B cell (primary cell): ENCODE results near the gene SCAMP4. TPM values are rescaled to one million over a fixed set of nuclear protein-coding genes. Genes with fewer than 3 reads are reported as not detected.

Experiments
- ATAC-seq: fragments of 200-7000 bp; cut with Tn5 transposase; one replicate; pipeline ENCODE4 v1.10.0; 2021; ENCODE audit warnings: low read depth, mild to moderate bottlenecking, moderate number of reproducible peaks, moderate library complexity
- CTCF ChIA-PET: fragments of 350-600 bp; sonication (Branson Sonifier 250); formaldehyde crosslinking; loops from one replicate; lab custom pipeline; 2021; ENCODE audit warnings: antibody characterized with exemption, inconsistent platforms; lab: Charles Lee
- POLR2A ChIA-PET: fragments of 350-600 bp; sonication (Branson Sonifier 250); formaldehyde crosslinking; loops from one replicate; lab custom pipeline; 2021; ENCODE audit warnings: antibody characterized with exemption; lab: Charles Lee
- DNase-seq: peaks from one replicate; pipeline ENCODE4 v3.0.0; 2013
- H2AFZ ChIP-seq: 2 replicates; pipeline ENCODE4 v1.6.1; 2012; ENCODE audit warnings: mild to moderate bottlenecking, low read depth, low read length; ENCODE audit not compliant: insufficient read depth, poor library complexity, severe bottlenecking
- H3K27ac ChIP-seq, 2 donors: 1 replicate in 1 of 2; 2 replicates in 1 of 2; pipeline ENCODE4 v1.5.1; 2012 to 2013; ENCODE audit warnings: low read length in 2 of 2, mild to moderate bottlenecking in 2 of 2, moderate library complexity in 1 of 2
- H3K27me3 ChIP-seq, 4 experiments: fragments of 200-600 bp in 1 of 4; sonication (generic) in 1 of 4; replicated peaks in 1 of 4; 1 replicate in 2 of 4; 2 replicates in 2 of 4; pipeline versions ENCODE4 v1.6.1 to v1.7.0; 2013 to 2016; ENCODE audit warnings: low read length in 3 of 4, mild to moderate bottlenecking in 2 of 4, mixed read lengths in 1 of 4, moderate library complexity in 1 of 4; ENCODE audit not compliant: insufficient read depth in 4 of 4, control insufficient read depth in 3 of 4; ENCODE audit errors: control extremely low read depth in 1 of 4
- H3K36me3 ChIP-seq, 2 experiments: replicated peaks in 1 of 2; 1 replicate in 1 of 2; 2 replicates in 1 of 2; pipeline versions ENCODE4 v1.6.1 to v1.7.1; 2013; ENCODE audit warnings: low read length in 1 of 2; ENCODE audit not compliant: insufficient read depth in 2 of 2, control insufficient read depth in 1 of 2; ENCODE audit errors: control extremely low read depth in 1 of 2, extremely low read depth in 1 of 2
- H3K4me1 ChIP-seq, 2 donors: fragments of 200-600 bp in 1 of 2; sonication (generic) in 1 of 2; 1 replicate in 1 of 2; 2 replicates in 1 of 2; pipeline versions ENCODE4 v1.5.1 to v1.6.1; 2013 to 2017; ENCODE audit warnings: low read length in 2 of 2; ENCODE audit not compliant: control insufficient read depth in 2 of 2, insufficient read depth in 2 of 2
- H3K4me2 ChIP-seq: replicated peaks from 2 replicates; pipeline ENCODE3; 2012; ENCODE audit warnings: mild to moderate bottlenecking, low read depth, low read length; ENCODE audit not compliant: poor library complexity, severe bottlenecking
- H3K4me3 ChIP-seq, 5 experiments: fragments of 200-600 bp in 1 of 5; sonication (generic) in 1 of 5; 1 replicate in 3 of 5; 2 replicates in 2 of 5; pipeline versions ENCODE4 v1.5.1 to v1.7.0; 2011 to 2016; ENCODE audit warnings: low read length in 4 of 5, mild to moderate bottlenecking in 4 of 5, low read depth in 2 of 5, control low read depth in 1 of 5, moderate library complexity in 1 of 5; ENCODE audit not compliant: insufficient read depth in 1 of 5; ENCODE audit errors: control extremely low read depth in 1 of 5, extremely low read depth in 1 of 5
- H3K79me2 ChIP-seq: fragments of 200-600 bp; sonication (generic); one replicate; pipeline ENCODE4 v1.6.0; 2016; ENCODE audit warnings: low read length; ENCODE audit not compliant: control insufficient read depth, insufficient read depth
- H3K9ac ChIP-seq: fragments of 200-600 bp; sonication (generic); 2 replicates; pipeline ENCODE4 v1.6.1; 2017; ENCODE audit warnings: mild to moderate bottlenecking, low read length, moderate library complexity
- H3K9me3 ChIP-seq, 3 donors: one replicate each; pipeline versions ENCODE4 v1.6.1 to v1.7.1; 2013; ENCODE audit warnings: low read length in 2 of 3; ENCODE audit not compliant: control insufficient read depth in 2 of 3, insufficient read depth in 1 of 3; ENCODE audit errors: control extremely low read depth in 1 of 3
- H4K20me1 ChIP-seq: 2 replicates; pipeline ENCODE4 v1.6.0; 2012; ENCODE audit warnings: mild to moderate bottlenecking, low read length; ENCODE audit not compliant: insufficient read depth, control insufficient read depth, poor library complexity, severe bottlenecking
- H3K27ac Mint-ChIP-seq: one replicate; pipeline ENCODE4 v1.8.0; 2021; ENCODE audit warnings: mixed read lengths
- H3K27me3 Mint-ChIP-seq: one replicate; pipeline ENCODE4 v1.8.0; 2021; ENCODE audit warnings: mixed read lengths
- H3K4me1 Mint-ChIP-seq: one replicate; pipeline ENCODE4 v1.8.0; 2021; ENCODE audit warnings: mixed read lengths
- H3K4me3 Mint-ChIP-seq: one replicate; pipeline ENCODE4 v1.8.0; 2021; ENCODE audit warnings: mixed read lengths
- H3K9me3 Mint-ChIP-seq: one replicate; pipeline ENCODE4 v1.8.0; 2022; ENCODE audit warnings: mixed read lengths; ENCODE audit not compliant: insufficient read depth
- CTCF ChIP-seq: fragments of 200-600 bp; IDR thresholded peaks from one replicate; pipeline ENCODE4 v1.8.0; 2022; ENCODE audit warnings: antibody characterized with exemption, mild to moderate bottlenecking
- EZH2 ChIP-seq: IDR thresholded peaks from 2 replicates; pipeline ENCODE4 v1.6.1; 2012; ENCODE audit warnings: borderline replicate concordance, low read depth, mild to moderate bottlenecking, moderate library complexity, low read length; ENCODE audit not compliant: insufficient read depth, poor library complexity, severe bottlenecking
- WGBS: methylation state at CpG from one replicate; pipeline ENCODE4 v1.1.5; 2013; ENCODE audit warnings: missing lambda C conversion rate; ENCODE audit not compliant: insufficient coverage; 5-methylcytosine and 5-hydroxymethylcytosine counted together
- intact Hi-C: fragments of 100-400 bp; cut with micrococcal nuclease; formaldehyde crosslinking; loops from one replicate; pipeline ENCODE4 v1.10.0; 2022
- polyA plus RNA-seq: library from polyadenylated mRNA; depleted of rRNA; stranded (reverse); fragments of >200 nt; gene quantifications from 2 replicates; pipeline ENCODE4 v1.2.3, GENCODE V29; 2012
- total RNA-seq, 2 donors: library from RNA; stranded (reverse); fragments of 120-200 nt in 1 of 2; gene quantifications; 1 replicate in 1 of 2; 2 replicates in 1 of 2; pipeline versions ENCODE4 v1.2.3 to v1.2.4, GENCODE V29; 2013 to 2022

Gene SCAMP4
- total and polyA plus RNA-seq, 2 donors (not counting 1 experiment from before 2014, with no cell fraction given): 47.9 to 60.0 TPM

DNA sequence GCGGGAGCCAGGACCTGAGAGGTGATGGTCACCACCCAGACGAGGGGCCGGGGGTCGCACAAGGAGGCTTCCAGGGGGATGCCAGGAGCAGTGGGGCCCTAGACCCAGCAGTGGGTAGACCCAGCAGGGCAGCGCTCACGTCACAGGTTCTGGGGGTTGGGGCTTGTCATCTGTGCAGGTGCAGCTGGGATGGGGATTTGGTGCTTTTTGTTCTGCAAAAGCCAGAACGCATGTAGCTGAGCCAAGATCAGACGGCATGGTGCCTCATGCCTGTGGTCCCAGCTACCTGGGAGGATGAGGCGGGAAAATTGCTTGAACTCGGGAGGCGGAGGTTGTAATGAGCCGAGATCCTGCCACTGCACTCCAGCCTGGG is 50.9 kb downstream of the SCAMP4 start:
- Histone ChIP-seq H3K4me1 (peaks cover 0 to 4% of the 10 kb centered on the region in 2 donors), H3K27me3 (no peaks in the 10 kb centered on the region), H4K20me1 (peaks cover 95% of the 10 kb centered on the region), H3K79me2 (peaks cover 97% of the 10 kb centered on the region), H3K9me3 (peaks cover 0 to 2% (median 0%) of the 10 kb centered on the region in 3 donors), H3K9ac (no peak overlapping the region), H2AFZ (no peak overlapping the region), H3K36me3 (peaks cover 1 to 36% of the 10 kb centered on the region in 2 experiments), H3K27ac (no peak overlapping the region), H3K4me2 (no peak overlapping the region), H3K4me3 (no peak overlapping the region)
- no peak overlapping the region for H3K4me3 Mint-ChIP-seq
- no peak overlapping the region for H3K27ac Mint-ChIP-seq
- ChIA-PET CTCF (no interaction called here), POLR2A (no interaction called here)
- H3K4me1 Mint-ChIP-seq: peaks cover 20% of the 10 kb centered on the region
- DNase-seq: no peak
- no peak for TF ChIP-seq CTCF
- no peak for TF ChIP-seq EZH2
- ATAC-seq: no peak
- WGBS: 95% methylated on average over 12 of the region's 12 CpGs
- intact Hi-C loops: no loop called here
- H3K9me3 Mint-ChIP-seq: no peaks in the 10 kb centered on the region
- no peaks in the 10 kb centered on the region for H3K27me3 Mint-ChIP-seq

DNA sequence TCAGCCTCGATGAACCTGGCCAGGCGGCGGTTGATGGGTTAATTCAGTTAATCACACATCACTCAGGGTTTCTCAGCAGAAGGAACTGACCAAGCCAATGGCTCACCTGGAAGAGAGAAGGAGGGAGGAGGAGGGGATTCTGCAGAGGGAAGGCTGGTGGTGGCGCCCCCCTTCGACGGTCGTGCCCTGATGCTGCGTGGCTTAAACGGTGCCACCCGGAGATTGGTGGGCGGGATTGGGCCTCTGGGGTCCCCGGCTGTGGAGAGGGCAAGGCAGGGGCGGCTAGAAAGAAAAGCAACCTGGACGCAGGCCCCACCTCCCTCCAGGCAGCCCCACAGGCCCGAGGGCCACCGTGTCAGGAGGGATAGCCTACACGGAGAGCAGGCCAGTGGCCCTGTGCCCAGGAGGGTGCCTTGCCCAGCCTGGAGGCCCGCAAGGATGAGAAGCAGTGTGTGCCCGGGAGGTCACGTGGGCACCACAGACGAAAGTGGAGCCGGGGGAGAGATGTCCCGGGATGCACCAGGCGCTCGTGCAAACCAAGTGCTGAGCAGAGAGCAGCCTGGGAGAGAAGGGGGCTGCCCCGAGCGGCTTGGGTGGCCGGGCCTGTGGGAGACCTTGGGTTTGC is 51.8 kb downstream of the SCAMP4 start:
- peaks cover 0 to 2% (median 0%) of the 10 kb centered on the region in 3 donors for H3K9me3 ChIP-seq
- Mint-ChIP-seq H3K9me3 (no peaks in the 10 kb centered on the region), H3K27me3 (no peaks in the 10 kb centered on the region), H3K27ac (no peak overlapping the region), H3K4me1 (peaks cover 24% of the 10 kb centered on the region), H3K4me3 (no peak overlapping the region)
- DNase-seq (no peak), ATAC-seq (no peak)
- peaks cover 97% of the 10 kb centered on the region for H3K79me2 ChIP-seq
- intact Hi-C loops: no loop called here
- peaks cover 0 to 37% of the 10 kb centered on the region in 2 experiments for H3K36me3 ChIP-seq
- ChIA-PET CTCF (no interaction called here), POLR2A (no interaction called here)
- no peak overlapping the region for H3K27ac ChIP-seq
- TF ChIP-seq EZH2 (no peak), CTCF (no peak)
- no peak overlapping the region for H2AFZ ChIP-seq
- no peaks in the 10 kb centered on the region for H3K27me3 ChIP-seq
- H4K20me1 ChIP-seq: peaks cover 95% of the 10 kb centered on the region
- 96% methylated on average over 22 of the region's 28 CpGs for WGBS
- no peak overlapping the region for H3K4me3 ChIP-seq
- no peak overlapping the region for H3K9ac ChIP-seq
- peaks cover 3 to 11% of the 10 kb centered on the region in 2 donors for H3K4me1 ChIP-seq
- H3K4me2 ChIP-seq: no peak overlapping the region
